ENCODE measurements around the gene ACOX3.

Gene ACOX3

GRCh38 chr4:8412288-8412687 lies 28.2 kb downstream of the ACOX3 start:
- in situ Hi-C loops (cut with MboI; ENCODE audit: low pct_unique_long_range_greater_than_20kb, low sequenced_read_pairs, unreplicated experiment): no loop called here
- no peak for TF ChIP-seq CTCF (IDR thresholded peaks at IDR 0.05; ENCODE audit: extremely low read depth, insufficient read depth, missing control alignments)

GRCh38 chr4:8411351-8412180 lies 29.0 kb downstream of the ACOX3 start:
- no peak for TF ChIP-seq CTCF (IDR thresholded peaks at IDR 0.05; ENCODE audit: extremely low read depth, insufficient read depth, missing control alignments)
- in situ Hi-C loops (cut with MboI; ENCODE audit: low pct_unique_long_range_greater_than_20kb, low sequenced_read_pairs, unreplicated experiment): no loop called here
- no peak for DNase-seq (ENCODE audit: low spot score)

More at GRCh38 chr4:8412288-8412687, 28.2 kb downstream of the ACOX3 start:
- DNase-seq (ENCODE audit: low spot score): no peak

- in situ Hi-C loops (cut with MboI; ENCODE audit: low pct_unique_long_range_greater_than_20kb, low sequenced_read_pairs, unreplicated experiment): no loop called here
- TF ChIP-seq CTCF (IDR thresholded peaks at IDR 0.05; ENCODE audit: extremely low read depth, insufficient read depth, missing control alignments): peak; percentile 19
- no peak for DNase-seq (ENCODE audit: low spot score)
Measured at GRCh38 chr4:8410641-8411271, 29.8 kb downstream of the ACOX3 start.

GRCh38 chr4:8410066-8410625 lies 30.4 kb downstream of the ACOX3 start:
- in situ Hi-C loops (cut with MboI; ENCODE audit: low pct_unique_long_range_greater_than_20kb, low sequenced_read_pairs, unreplicated experiment): no loop called here
- no peak for TF ChIP-seq CTCF (IDR thresholded peaks at IDR 0.05; ENCODE audit: extremely low read depth, insufficient read depth, missing control alignments)
- no peak for DNase-seq (ENCODE audit: low spot score)

GRCh38 chr4:8409264-8410065 lies 31.1 kb downstream of the ACOX3 start:
- in situ Hi-C loops (cut with MboI; ENCODE audit: low pct_unique_long_range_greater_than_20kb, low sequenced_read_pairs, unreplicated experiment): loop anchor here (10.0 kb wide), 1 partner anchor 165 kb away; no protein-coding TSS in a partner anchor
- TF ChIP-seq CTCF (IDR thresholded peaks at IDR 0.05; ENCODE audit: extremely low read depth, insufficient read depth, missing control alignments): no peak
- DNase-seq (ENCODE audit: low spot score): no peak

- no peak for DNase-seq (ENCODE audit: low spot score)
- in situ Hi-C loops (cut with MboI; ENCODE audit: low pct_unique_long_range_greater_than_20kb, low sequenced_read_pairs, unreplicated experiment): loop anchor here (10.0 kb wide), 1 partner anchor 163 kb away; no protein-coding TSS in a partner anchor
- no peak for TF ChIP-seq CTCF (IDR thresholded peaks at IDR 0.05; ENCODE audit: extremely low read depth, insufficient read depth, missing control alignments)
Measured at GRCh38 chr4:8407756-8408155, 32.8 kb downstream of the ACOX3 start.

All from GM13977 (cell line).